HG02571 (cell line): ENCODE measurements around the gene PPP1CB.
"Not testable (repeated sequence)": the region's sequence is repeated elsewhere in the genome, so short reads cannot be mapped to it uniquely, and the experiment has no call there.

ENCODE experiments used
- ATAC-seq: cut with Tn5 transposase; IDR thresholded peaks from one replicate; pipeline ENCODE4 v1.9.1; 2021; ENCODE audit warnings: mild to moderate bottlenecking, moderate library complexity; ENCODE audit not compliant: unreplicated experiment

Gene PPP1CB

GRCh38 chr2:28772351-28772750 is 20.7 kb downstream of the PPP1CB start:
- ATAC-seq = no peak

GRCh38 chr2:28776471-28776870 is 24.8 kb downstream of the PPP1CB start:
- no peak for ATAC-seq

- ATAC-seq = no peak
These were observed 26.8 kb downstream of the PPP1CB start for GRCh38 chr2:28778392-28778791.

GRCh38 chr2:28779001-28779400 is 27.4 kb downstream of the PPP1CB start:
- ATAC-seq = no peak

- ATAC-seq = no peak
These were observed 28.9 kb downstream of the PPP1CB start for GRCh38 chr2:28780496-28780895.

- no peak for ATAC-seq
These were observed 30.8 kb downstream of the PPP1CB start for GRCh38 chr2:28782423-28782822.

- not testable (repeated sequence) for ATAC-seq
These were observed 32.9 kb downstream of the PPP1CB start for GRCh38 chr2:28784570-28784969.

GRCh38 chr2:28796620-28797019 is 45.0 kb downstream of the PPP1CB start:
- no peak for ATAC-seq

GRCh38 chr2:28801726-28802125 is 50.1 kb downstream of the PPP1CB start:
- no peak for ATAC-seq

GRCh38 chr2:28802975-28803429 is 51.4 kb downstream of the PPP1CB start:
- no peak for ATAC-seq

GRCh38 chr2:28809927-28810326 is 58.3 kb downstream of the PPP1CB start:
- no peak for ATAC-seq

- peak; percentile 69 for ATAC-seq
These were observed 59.0 kb downstream of the PPP1CB start, which contains the start of gene SPDYA for GRCh38 chr2:28810384-28811285. Gene SPDYA (plus strand): TSS chr2:28810834. CDS start chr2:28816015, 5,181 bp downstream.

- no peak for ATAC-seq
These were observed 66.4 kb downstream of the PPP1CB start for GRCh38 chr2:28818053-28818452.

- no peak for ATAC-seq
These were observed 69.8 kb downstream of the PPP1CB start for GRCh38 chr2:28821295-28821958.

- no peak for ATAC-seq
These were observed 70.4 kb downstream of the PPP1CB start for GRCh38 chr2:28822036-28822435.

GRCh38 chr2:28824207-28824606 is 72.6 kb downstream of the PPP1CB start:
- ATAC-seq = no peak

- no peak for ATAC-seq
These were observed 73.2 kb downstream of the PPP1CB start for GRCh38 chr2:28824870-28825269.

- ATAC-seq = no peak
These were observed 76.8 kb downstream of the PPP1CB start for GRCh38 chr2:28828382-28828781.

- ATAC-seq = no peak
These were observed 82.3 kb downstream of the PPP1CB start for GRCh38 chr2:28833740-28834470.

- ATAC-seq = no peak
These were observed 84.2 kb downstream of the PPP1CB start for GRCh38 chr2:28835781-28836180.

- no peak for ATAC-seq
These were observed 87.3 kb downstream of the PPP1CB start for GRCh38 chr2:28838971-28839370.
